ENCODE results near the gene MLLT1.

- TF ChIP-seq, protein P1, sequence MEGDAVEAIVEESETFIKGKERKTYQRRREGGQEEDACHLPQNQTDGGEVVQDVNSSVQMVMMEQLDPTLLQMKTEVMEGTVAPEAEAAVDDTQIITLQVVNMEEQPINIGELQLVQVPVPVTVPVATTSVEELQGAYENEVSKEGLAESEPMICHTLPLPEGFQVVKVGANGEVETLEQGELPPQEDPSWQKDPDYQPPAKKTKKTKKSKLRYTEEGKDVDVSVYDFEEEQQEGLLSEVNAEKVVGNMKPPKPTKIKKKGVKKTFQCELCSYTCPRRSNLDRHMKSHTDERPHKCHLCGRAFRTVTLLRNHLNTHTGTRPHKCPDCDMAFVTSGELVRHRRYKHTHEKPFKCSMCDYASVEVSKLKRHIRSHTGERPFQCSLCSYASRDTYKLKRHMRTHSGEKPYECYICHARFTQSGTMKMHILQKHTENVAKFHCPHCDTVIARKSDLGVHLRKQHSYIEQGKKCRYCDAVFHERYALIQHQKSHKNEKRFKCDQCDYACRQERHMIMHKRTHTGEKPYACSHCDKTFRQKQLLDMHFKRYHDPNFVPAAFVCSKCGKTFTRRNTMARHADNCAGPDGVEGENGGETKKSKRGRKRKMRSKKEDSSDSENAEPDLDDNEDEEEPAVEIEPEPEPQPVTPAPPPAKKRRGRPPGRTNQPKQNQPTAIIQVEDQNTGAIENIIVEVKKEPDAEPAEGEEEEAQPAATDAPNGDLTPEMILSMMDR (conservative IDR thresholded peaks at IDR 0.05) = no peak
- TF ChIP-seq EZH2 (IDR thresholded peaks at IDR 0.05; ENCODE audit: low read depth) = no peak
Observed at GRCh38 chr19:6269101-6269886, 10.5 kb downstream of the MLLT1 start.
